Lung (tissue), 12 donors: Measurements from ENCODE around the gene ANO8. TPM values are rescaled to one million over a fixed set of nuclear protein-coding genes. Genes with fewer than 3 reads are reported as not detected.
A peak's percentile ranks its signal among the peaks of the same experiment; 100 is the strongest.
"Not testable (repeated sequence)": the region's sequence is repeated elsewhere in the genome, so short reads cannot be mapped to it uniquely, and the experiment has no call there.

Experiments used
- ATAC-seq: fragments of 200-7000 bp; cut with Tn5 transposase; one replicate; pipeline ENCODE4 v1.9.1; 2020; ENCODE audit warnings: moderate number of reproducible peaks; ENCODE audit not compliant: insufficient read depth, low FRiP score
- DNase-seq, 3 donors: peaks; one replicate each; pipeline ENCODE4 v3.0.0-alpha.2; 2013 to 2017
- H3K27ac ChIP-seq, 2 donors: one replicate each; pipeline ENCODE4 v1.5.1; 2013; ENCODE audit warnings: mild to moderate bottlenecking in 2 of 2, moderate library complexity in 2 of 2, control low read depth in 1 of 2, inconsistent platforms in 1 of 2, low read depth in 1 of 2, low read length in 1 of 2
- H3K27me3 ChIP-seq, 3 donors: one replicate each; pipeline ENCODE4 v1.5.1; 2013; ENCODE audit warnings: low read length in 2 of 3; ENCODE audit not compliant: control insufficient read depth in 3 of 3, insufficient read depth in 3 of 3
- H3K36me3 ChIP-seq, 4 donors: one replicate each; pipeline ENCODE4 v1.5.1; 2013; ENCODE audit warnings: low read length in 4 of 4, mild to moderate bottlenecking in 1 of 4, moderate library complexity in 1 of 4; ENCODE audit not compliant: control insufficient read depth in 4 of 4, insufficient read depth in 4 of 4
- H3K4me1 ChIP-seq, 5 donors: one replicate each; pipeline ENCODE4 v1.5.1; 2013; ENCODE audit warnings: low read length in 5 of 5, mild to moderate bottlenecking in 2 of 5, moderate library complexity in 1 of 5; ENCODE audit not compliant: control insufficient read depth in 5 of 5, insufficient read depth in 5 of 5
- H3K4me3 ChIP-seq: one replicate; pipeline ENCODE4 v1.5.1; 2013; ENCODE audit warnings: mild to moderate bottlenecking, control low read depth, moderate library complexity
- H3K9ac ChIP-seq, 2 donors: one replicate each; pipeline ENCODE4 v1.5.1; 2013; ENCODE audit warnings: low read length in 2 of 2, control low read depth in 1 of 2; ENCODE audit not compliant: insufficient read depth in 1 of 2
- H3K9me3 ChIP-seq, 4 donors: one replicate each; pipeline ENCODE4 v1.5.1; 2013; ENCODE audit warnings: low read length in 3 of 4, mild to moderate bottlenecking in 1 of 4, moderate library complexity in 1 of 4; ENCODE audit not compliant: control insufficient read depth in 4 of 4, insufficient read depth in 3 of 4
- CTCF ChIP-seq: IDR thresholded peaks from 2 replicates; pipeline ENCODE4 v1.5.1; 2012; ENCODE audit warnings: mild to moderate bottlenecking; ENCODE audit errors: control extremely low read depth, extremely low read depth
- WGBS, 2 donors: extraction: QIAGEN DNeasy Blood & Tissue Kit; methylation state at CpG; one replicate each; pipeline ENCODE4 v1.1.7; 2013; 5-methylcytosine and 5-hydroxymethylcytosine counted together
- polyA plus RNA-seq, 2 donors: library from polyadenylated mRNA; stranded (reverse); fragments of 200-250 nt; gene quantifications; one replicate each; pipeline ENCODE4 v1.2.1, GENCODE V29; 2013
- total RNA-seq, 2 donors: library from RNA; depleted of rRNA in 1 of 2; stranded (reverse); fragments of >200 nt in 1 of 2; gene quantifications; one replicate each; pipeline ENCODE4 v1.2.1, GENCODE V29; 2014 to 2021
- donor health status: control.
- donor health status: control.
- donor health status: Bipolar disorder and iron deficiency.
- donor health status: healthy.
- donor health status: DM: yes; HTN: yes; CAD: no.

The ANO8 gene
- total and polyA plus RNA-seq, 4 donors = 7.1 to 22.5 (median 8.0) TPM

- H3K36me3 ChIP-seq = no peaks in the 10 kb centered on the region
- no peak for ATAC-seq
- peaks cover 0 to under 1% (median 0%) of the 10 kb centered on the region in 4 donors for H3K9me3 ChIP-seq
- 18 to 41% methylated on average over 8 of the region's 8 CpGs for WGBS, 2 donors
- DNase-seq = peak; percentile 21 to 80 (median 71)
- no peak overlapping the region for H3K4me3 ChIP-seq
- H3K9ac ChIP-seq = no peak overlapping the region
- no peaks in the 10 kb centered on the region for H3K27me3 ChIP-seq
- no peaks in the 10 kb centered on the region for H3K4me1 ChIP-seq
- TF ChIP-seq CTCF = no peak
- H3K27ac ChIP-seq = no peak overlapping the region
Measured at GRCh38 chr19:17370026-17370587, 35.5 kb upstream of the ANO8 start.

GRCh38 chr19:17365361-17365760, 30.7 kb upstream of the ANO8 start:
- Histone ChIP-seq H3K4me3 (no peak overlapping the region), H3K9ac (no peak overlapping the region), H3K27me3 (no peaks in the 10 kb centered on the region), H3K4me1 (no peaks in the 10 kb centered on the region), H3K36me3 (no peaks in the 10 kb centered on the region), H3K9me3 (peaks cover 0 to 2% (median 0%) of the 10 kb centered on the region in 4 donors), H3K27ac (no peak overlapping the region)
- WGBS, 2 donors = 96 to 99% methylated on average over 22 of the region's 22 CpGs
- DNase-seq (no peak), ATAC-seq (no peak)
- TF ChIP-seq CTCF = no peak

GRCh38 chr19:17363852-17364605, 29.4 kb upstream of the ANO8 start:
- not testable (repeated sequence) for H3K27ac ChIP-seq, H3K4me3 ChIP-seq, ATAC-seq, H3K36me3 ChIP-seq, DNase-seq, H3K27me3 ChIP-seq, H3K9ac ChIP-seq, H3K9me3 ChIP-seq, H3K4me1 ChIP-seq
- WGBS, 2 donors = 88 to 97% methylated on average over 20 of the region's 20 CpGs

GRCh38 chr19:17359905-17360800, 25.5 kb upstream of the ANO8 start:
- Histone ChIP-seq H3K36me3 (no peaks in the 10 kb centered on the region), H3K27me3 (no peaks in the 10 kb centered on the region), H3K4me1 (peaks cover 0 to 6% (median 0%) of the 10 kb centered on the region in 5 donors), H3K27ac (no peak overlapping the region), H3K4me3 (no peak overlapping the region), H3K9me3 (peaks cover 0 to 2% (median 0%) of the 10 kb centered on the region in 4 donors), H3K9ac (no peak overlapping the region)
- WGBS, 2 donors = 89 to 91% methylated on average over 6 of the region's 6 CpGs
- DNase-seq (no peak), ATAC-seq (no peak)
- no peak for TF ChIP-seq CTCF
